Neutrophil (primary cell): ENCODE data around the gene GORASP1.

ENCODE experiments used
- H3K27ac ChIP-seq: fragments of 200-600 bp; sonication (generic); 2 replicates; pipeline ENCODE4 v1.5.1; 2016; ENCODE audit warnings: mild to moderate bottlenecking, moderate library complexity
- H3K27me3 ChIP-seq: fragments of 200-600 bp; sonication (generic); 2 replicates; pipeline ENCODE4 v1.6.0; 2016; ENCODE audit warnings: mild to moderate bottlenecking
- H3K36me3 ChIP-seq: fragments of 200-600 bp; sonication (generic); 2 replicates; pipeline ENCODE4 v1.5.1; 2017
- H3K4me1 ChIP-seq, 2 experiments: fragments of 200-600 bp in 1 of 2; sonication (generic) in 1 of 2; 1 replicate in 1 of 2; 2 replicates in 1 of 2; pipeline versions ENCODE4 v1.5.1 to v1.6.1; 2013 to 2016; ENCODE audit warnings: low read depth in 1 of 2, low read length in 1 of 2, mild to moderate bottlenecking in 1 of 2, moderate library complexity in 1 of 2; ENCODE audit not compliant: control insufficient read depth in 1 of 2, insufficient read depth in 1 of 2
- H3K4me3 ChIP-seq, 2 experiments: fragments of 200-600 bp in 1 of 2; sonication (generic) in 1 of 2; 1 replicate in 1 of 2; 2 replicates in 1 of 2; pipeline ENCODE4 v1.5.1; 2013 to 2016; ENCODE audit warnings: low read depth in 1 of 2, low read length in 1 of 2, mild to moderate bottlenecking in 1 of 2, moderate library complexity in 1 of 2
- H3K9me3 ChIP-seq: fragments of 200-600 bp; sonication (generic); 2 replicates; pipeline ENCODE4 v1.5.1; 2016
- TF ChIP-seq, protein P1 (sequence below): fragments of 200-600 bp; sonication (generic); IDR thresholded peaks from 2 replicates; pipeline ENCODE4 v1.5.1; 2016; ENCODE audit warnings: antibody characterized with exemption

GORASP1 gene

DNA sequence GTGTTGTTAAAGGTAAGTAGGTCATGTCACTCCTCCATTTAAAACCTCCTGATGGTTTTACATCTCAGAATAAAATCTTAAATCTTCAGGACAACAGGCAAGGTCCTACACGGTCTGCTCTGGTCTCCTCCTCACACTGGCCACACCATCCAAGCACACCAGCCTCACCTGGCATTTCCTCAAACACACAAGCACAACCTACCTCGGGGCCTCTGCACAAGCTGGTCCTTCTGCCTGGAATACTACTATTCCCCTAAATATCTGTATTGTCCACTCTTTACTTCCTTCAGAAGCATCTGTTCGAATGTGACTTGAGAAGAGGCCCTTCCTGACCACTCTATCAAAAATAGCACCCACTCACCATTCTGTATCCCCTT lies 1.8 kb downstream of the GORASP1 start:
- H3K36me3 ChIP-seq: peaks cover 4% of the 10 kb centered on the region
- peaks cover 24 to 28% of the 10 kb centered on the region in 2 experiments for H3K4me1 ChIP-seq
- H3K9me3 ChIP-seq: no peaks in the 10 kb centered on the region
- H3K27ac ChIP-seq: no peak overlapping the region
- H3K27me3 ChIP-seq: no peaks in the 10 kb centered on the region
- no peak overlapping the region for H3K4me3 ChIP-seq
- TF ChIP-seq, protein P1, sequence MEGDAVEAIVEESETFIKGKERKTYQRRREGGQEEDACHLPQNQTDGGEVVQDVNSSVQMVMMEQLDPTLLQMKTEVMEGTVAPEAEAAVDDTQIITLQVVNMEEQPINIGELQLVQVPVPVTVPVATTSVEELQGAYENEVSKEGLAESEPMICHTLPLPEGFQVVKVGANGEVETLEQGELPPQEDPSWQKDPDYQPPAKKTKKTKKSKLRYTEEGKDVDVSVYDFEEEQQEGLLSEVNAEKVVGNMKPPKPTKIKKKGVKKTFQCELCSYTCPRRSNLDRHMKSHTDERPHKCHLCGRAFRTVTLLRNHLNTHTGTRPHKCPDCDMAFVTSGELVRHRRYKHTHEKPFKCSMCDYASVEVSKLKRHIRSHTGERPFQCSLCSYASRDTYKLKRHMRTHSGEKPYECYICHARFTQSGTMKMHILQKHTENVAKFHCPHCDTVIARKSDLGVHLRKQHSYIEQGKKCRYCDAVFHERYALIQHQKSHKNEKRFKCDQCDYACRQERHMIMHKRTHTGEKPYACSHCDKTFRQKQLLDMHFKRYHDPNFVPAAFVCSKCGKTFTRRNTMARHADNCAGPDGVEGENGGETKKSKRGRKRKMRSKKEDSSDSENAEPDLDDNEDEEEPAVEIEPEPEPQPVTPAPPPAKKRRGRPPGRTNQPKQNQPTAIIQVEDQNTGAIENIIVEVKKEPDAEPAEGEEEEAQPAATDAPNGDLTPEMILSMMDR: no peak

DNA sequence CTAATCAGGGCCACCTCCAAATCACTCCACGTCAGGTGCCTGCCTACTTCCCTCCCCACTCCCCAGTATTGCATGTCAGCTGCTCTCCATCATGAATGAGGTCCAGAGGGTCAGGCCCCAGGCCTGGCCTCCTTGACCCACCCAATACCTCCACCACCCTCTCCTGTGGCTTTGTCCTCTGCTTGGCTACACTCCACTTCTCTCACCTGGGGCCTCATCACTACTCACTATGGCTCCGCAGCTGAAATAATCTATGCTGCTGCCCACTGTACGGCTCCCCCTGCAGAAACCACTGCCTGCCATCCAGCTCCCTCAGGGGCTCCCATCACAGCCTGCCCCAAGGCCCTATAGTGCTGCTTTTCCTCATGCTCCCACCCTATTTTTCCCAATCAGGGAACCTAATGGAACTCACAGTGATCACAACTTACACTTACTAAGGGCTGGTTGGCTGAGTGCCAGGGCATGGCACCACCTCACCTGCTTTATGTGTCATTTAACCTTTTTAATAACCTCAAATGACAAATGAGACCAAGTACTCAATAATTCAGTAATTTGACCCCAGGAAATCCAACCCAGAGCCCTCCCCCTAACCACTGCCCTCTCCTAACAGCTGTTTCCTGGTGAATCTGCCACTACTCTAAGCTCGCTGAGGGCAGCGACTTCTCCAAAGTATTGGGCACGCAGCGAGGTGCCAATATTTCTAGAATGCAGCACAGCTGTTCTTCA lies 2.3 kb downstream of the GORASP1 start:
- H3K27ac ChIP-seq: no peak overlapping the region
- no peaks in the 10 kb centered on the region for H3K27me3 ChIP-seq
- TF ChIP-seq, protein P1: no peak
- H3K9me3 ChIP-seq: no peaks in the 10 kb centered on the region
- peaks cover 9% of the 10 kb centered on the region for H3K36me3 ChIP-seq
- peaks cover 24 to 28% of the 10 kb centered on the region in 2 experiments for H3K4me1 ChIP-seq
- no peak overlapping the region for H3K4me3 ChIP-seq

DNA sequence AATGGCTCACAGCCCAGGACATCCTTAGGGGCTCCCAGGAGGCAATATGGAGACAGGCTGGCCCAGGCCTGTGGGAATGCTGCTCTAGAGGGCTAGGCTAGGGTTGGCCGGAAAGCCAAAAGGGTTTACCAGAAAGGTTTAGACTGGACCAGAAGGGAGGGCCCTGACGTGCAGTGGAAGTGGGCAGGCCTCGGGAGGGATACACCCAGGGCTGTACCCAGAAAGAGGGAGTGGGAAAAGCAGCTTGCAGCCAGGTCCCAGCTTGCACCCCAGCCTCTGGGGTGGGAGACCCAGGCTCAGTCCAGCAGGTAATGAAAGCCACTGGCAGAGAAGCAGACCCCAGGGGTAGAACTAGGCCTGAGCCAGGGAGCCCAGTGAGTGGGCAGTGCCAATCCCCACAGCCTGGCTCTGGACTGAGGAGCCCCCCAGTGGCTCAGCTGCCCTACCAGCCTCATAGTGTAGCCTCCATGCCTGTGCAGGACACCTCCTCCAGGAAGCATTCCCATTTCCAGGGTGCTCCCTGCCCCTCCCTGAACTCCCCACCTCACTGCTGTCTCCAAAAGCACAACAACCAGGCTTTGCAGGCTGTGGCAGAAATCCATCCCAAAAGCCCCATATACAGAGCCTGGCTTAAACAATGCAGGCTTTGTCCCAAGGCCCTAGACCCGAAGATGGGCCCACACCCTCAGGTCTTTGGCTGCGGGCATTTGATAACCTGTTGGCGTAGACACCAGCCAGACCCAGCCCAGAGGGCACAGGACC lies 3.5 kb downstream of the GORASP1 start:
- H3K4me3 ChIP-seq: no peak overlapping the region
- TF ChIP-seq, protein P1: no peak
- peaks cover 21% of the 10 kb centered on the region for H3K36me3 ChIP-seq
- H3K9me3 ChIP-seq: no peaks in the 10 kb centered on the region
- peaks cover 24 to 28% of the 10 kb centered on the region in 2 experiments for H3K4me1 ChIP-seq
- H3K27me3 ChIP-seq: no peaks in the 10 kb centered on the region
- no peak overlapping the region for H3K27ac ChIP-seq

DNA sequence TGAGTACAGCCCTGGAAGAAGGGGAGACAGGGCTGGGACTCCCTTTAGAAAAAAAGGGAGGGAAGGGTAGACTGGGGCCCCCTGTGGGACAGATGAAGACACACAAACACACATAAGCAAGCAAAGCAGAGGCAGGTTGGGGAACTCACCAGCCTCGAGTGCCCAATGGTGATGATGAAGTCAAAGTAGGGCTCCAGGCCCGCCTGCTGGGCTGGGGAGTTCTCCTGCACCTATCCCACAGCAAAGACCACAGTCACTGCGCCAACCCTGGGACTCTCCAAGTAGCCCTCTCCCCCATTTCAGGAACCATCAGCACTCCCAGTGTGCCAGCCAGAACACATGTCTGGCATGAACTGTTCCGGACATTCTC lies 4.1 kb downstream of the GORASP1 start:
- no peaks in the 10 kb centered on the region for H3K9me3 ChIP-seq

DNA sequence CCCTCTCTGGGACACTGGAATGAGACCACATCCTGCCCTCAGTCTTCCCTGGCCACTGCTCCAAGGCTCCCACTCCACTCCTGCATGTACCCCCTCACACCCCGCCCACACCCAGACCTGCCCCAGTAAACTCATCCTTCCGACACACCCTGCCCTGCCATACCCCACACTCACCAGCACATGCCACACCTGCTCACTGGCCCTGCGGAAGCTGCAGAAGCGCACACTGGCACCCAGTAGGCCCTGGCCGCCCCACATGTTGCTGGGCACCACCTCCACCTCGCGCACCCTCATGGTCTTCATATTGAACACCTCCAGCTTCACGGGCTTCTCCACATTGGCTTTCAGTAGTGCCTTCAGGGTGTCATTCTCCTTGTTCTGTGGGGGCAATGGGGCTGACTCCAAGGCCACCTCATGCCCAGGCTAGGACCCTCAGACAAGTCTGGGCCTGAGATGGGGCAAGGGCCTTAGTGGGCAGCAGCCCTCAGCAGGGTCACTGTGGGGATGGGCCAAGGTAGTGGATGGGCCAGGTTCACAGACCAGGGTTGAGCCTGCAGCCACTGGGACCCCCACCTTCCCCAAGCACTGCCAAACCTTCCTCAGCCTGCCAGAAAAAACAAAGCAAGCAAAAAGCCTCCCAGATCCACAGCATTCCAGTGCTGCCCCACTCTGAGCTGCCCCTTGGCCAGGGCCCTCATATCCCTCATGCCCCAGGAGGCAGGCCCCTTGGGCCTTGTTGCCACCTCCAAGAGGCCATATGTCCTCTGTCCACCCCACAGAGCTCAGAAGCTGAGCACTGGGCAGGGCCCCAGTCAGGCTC lies 4.7 kb downstream of the GORASP1 start:
- Histone ChIP-seq H3K36me3 (peaks cover 33% of the 10 kb centered on the region), H3K9me3 (no peaks in the 10 kb centered on the region), H3K27me3 (no peaks in the 10 kb centered on the region), H3K27ac (no peak overlapping the region), H3K4me1 (peaks cover 15 to 20% of the 10 kb centered on the region in 2 experiments), H3K4me3 (no peak overlapping the region)
- TF ChIP-seq, protein P1: no peak

More for the DNA sequence above, 4.1 kb downstream of the GORASP1 start:
- H3K4me1 ChIP-seq: peaks cover 20 to 26% of the 10 kb centered on the region in 2 experiments
- TF ChIP-seq, protein P1: no peak
- no peak overlapping the region for H3K4me3 ChIP-seq
- peaks cover 27% of the 10 kb centered on the region for H3K36me3 ChIP-seq
- H3K27ac ChIP-seq: no peak overlapping the region
- H3K27me3 ChIP-seq: no peaks in the 10 kb centered on the region
